Naive thymus-derived CD4-positive, alpha-beta T cell (primary cell): Measurements from ENCODE around the gene MED22. TPM values are rescaled to one million over a fixed set of nuclear protein-coding genes. Genes with fewer than 3 reads are reported as not detected.
A peak's percentile ranks its signal among the peaks of the same experiment; 100 is the strongest.

Source experiments
- ATAC-seq: fragments of 150-1000 bp; cut with Tn5 transposase; 2 replicates; pipeline ENCODE4 v1.10.0; 2021; ENCODE audit warnings: mild to moderate bottlenecking, moderate library complexity
- CTCF ChIA-PET: fragments of 350-600 bp; sonication (Branson Sonifier 250); formaldehyde crosslinking; loops from one replicate; lab custom pipeline; 2021; ENCODE audit warnings: antibody characterized with exemption; lab: Charles Lee
- POLR2A ChIA-PET: fragments of 350-600 bp; sonication (Branson Sonifier 250); formaldehyde crosslinking; loops from one replicate; lab custom pipeline; 2021; ENCODE audit warnings: antibody characterized with exemption, inconsistent platforms; lab: Charles Lee
- DNase-seq, 9 donors: peaks; one replicate each; pipeline versions ENCODE4 v3.0.0 to v3.0.0-alpha.2; 2020 to 2022; ENCODE audit warnings: mixed read lengths in 1 of 9
- H3K27ac ChIP-seq: one replicate; pipeline ENCODE4 v1.7.0; 2013; ENCODE audit warnings: mild to moderate bottlenecking, low read depth, low read length, moderate library complexity
- H3K27me3 ChIP-seq, 2 donors: one replicate each; pipeline ENCODE4 v1.7.0; 2013; ENCODE audit warnings: low read length in 2 of 2, mild to moderate bottlenecking in 2 of 2, moderate library complexity in 2 of 2; ENCODE audit not compliant: control insufficient read depth in 2 of 2, insufficient read depth in 2 of 2
- H3K36me3 ChIP-seq, 3 experiments: 1 replicate in 2 of 3; 2 replicates in 1 of 3; pipeline ENCODE4 v1.7.0; 2013; ENCODE audit warnings: low read length in 3 of 3, mild to moderate bottlenecking in 3 of 3, moderate library complexity in 1 of 3; ENCODE audit not compliant: insufficient read depth in 3 of 3, control insufficient read depth in 2 of 3
- H3K4me1 ChIP-seq, 2 donors: one replicate each; pipeline ENCODE4 v1.7.0; 2013; ENCODE audit warnings: low read length in 2 of 2, mild to moderate bottlenecking in 2 of 2, moderate library complexity in 1 of 2; ENCODE audit not compliant: control insufficient read depth in 2 of 2, insufficient read depth in 2 of 2
- H3K4me3 ChIP-seq: 2 replicates; pipeline ENCODE4 v1.7.0; 2013; ENCODE audit warnings: mild to moderate bottlenecking, low read length
- H3K9me3 ChIP-seq, 3 experiments: 1 replicate in 2 of 3; 2 replicates in 1 of 3; pipeline ENCODE4 v1.7.0; 2013; ENCODE audit warnings: low read length in 3 of 3; ENCODE audit not compliant: control insufficient read depth in 2 of 3
- H3K27ac Mint-ChIP-seq, 9 donors: one replicate each; pipeline ENCODE4 v1.8.0; 2020 to 2022; ENCODE audit warnings: mixed read lengths in 9 of 9, mild to moderate bottlenecking in 8 of 9, moderate library complexity in 5 of 9, inconsistent platforms in 2 of 9
- H3K27me3 Mint-ChIP-seq, 5 donors: one replicate each; pipeline ENCODE4 v1.8.0; 2021 to 2022; ENCODE audit warnings: mixed read lengths in 5 of 5, mild to moderate bottlenecking in 1 of 5
- H3K36me3 Mint-ChIP-seq, 5 donors: one replicate each; pipeline ENCODE4 v1.8.0; 2020 to 2022; ENCODE audit warnings: mixed read lengths in 5 of 5, mild to moderate bottlenecking in 3 of 5, inconsistent platforms in 1 of 5
- H3K4me1 Mint-ChIP-seq, 7 donors: one replicate each; pipeline ENCODE4 v1.8.0; 2020 to 2022; ENCODE audit warnings: mixed read lengths in 7 of 7, mild to moderate bottlenecking in 3 of 7, inconsistent platforms in 1 of 7
- H3K4me3 Mint-ChIP-seq, 10 donors: one replicate each; pipeline ENCODE4 v1.8.0; 2020 to 2022; ENCODE audit warnings: mild to moderate bottlenecking in 10 of 10, mixed read lengths in 10 of 10, moderate library complexity in 6 of 10, inconsistent platforms in 2 of 10
- H3K9me3 Mint-ChIP-seq, 11 donors: one replicate each; pipeline ENCODE4 v1.8.0; 2020 to 2022; ENCODE audit warnings: mixed read lengths in 11 of 11, mild to moderate bottlenecking in 4 of 11, inconsistent platforms in 1 of 11, moderate library complexity in 1 of 11
- intact Hi-C, 2 donors: fragments of 100-400 bp; cut with micrococcal nuclease; formaldehyde crosslinking; loops; one replicate each; pipeline ENCODE4 v1.15.1; 2023
- polyA plus RNA-seq, 2 donors: library from polyadenylated mRNA; unstranded; fragments of 300-500 nt; fragmentation: Illumina TruSeq; gene quantifications; one replicate each; pipeline ENCODE4 v1.2.3, GENCODE V29; 2021
- total RNA-seq, 6 experiments: library from RNA in 5 of 6; stranded (reverse) in 5 of 6; gene quantifications; 1 replicate in 5 of 6; 2 replicates in 1 of 6; pipeline ENCODE4 v1.2.3 and lab custom pipeline; 2021 to 2026

Gene MED22
- total and polyA plus RNA-seq, 7 experiments from 2014 or later: 13.5 to 44.6 (median 30.3) TPM

GRCh38 chr9:133384736-133385321 lies 36.9 kb upstream of the MED22 start:
- intact Hi-C loops: no loop called here
- no peaks in the 10 kb centered on the region for H3K4me1 Mint-ChIP-seq
- ChIA-PET POLR2A (interaction anchor here (1.0 kb wide), 1 partner anchor 33 kb away, joined by 3 read pairs; the partner anchor contains the start of gene REXO4), CTCF (no interaction called here)
- no peak overlapping the region for H3K4me3 Mint-ChIP-seq
- no peak for ATAC-seq
- no peaks in the 10 kb centered on the region for H3K4me1 ChIP-seq
- DNase-seq: no peak
- no peaks in the 10 kb centered on the region for H3K36me3 Mint-ChIP-seq
- no peak overlapping the region for H3K27ac Mint-ChIP-seq
- H3K9me3 ChIP-seq: no peaks in the 10 kb centered on the region
- peaks cover 0 to 5% (median 0%) of the 10 kb centered on the region in 5 donors for H3K27me3 Mint-ChIP-seq
- no peaks in the 10 kb centered on the region for H3K27me3 ChIP-seq
- H3K4me3 ChIP-seq: no peak overlapping the region
- H3K9me3 Mint-ChIP-seq: no peaks in the 10 kb centered on the region
- H3K36me3 ChIP-seq: no peaks in the 10 kb centered on the region
- no peak overlapping the region for H3K27ac ChIP-seq

- DNase-seq (no peak), ATAC-seq (no peak)
- H3K27me3 ChIP-seq: no peaks in the 10 kb centered on the region
Measured at GRCh38 chr9:133383438-133383837, 35.5 kb upstream of the MED22 start.

GRCh38 chr9:133382507-133383141 lies 34.7 kb upstream of the MED22 start:
- intact Hi-C loops: no loop called here
- no peak overlapping the region for H3K27ac ChIP-seq

More at GRCh38 chr9:133383438-133383837, 35.5 kb upstream of the MED22 start:
- Mint-ChIP-seq H3K27me3 (no peaks in the 10 kb centered on the region), H3K4me3 (no peak overlapping the region), H3K27ac (no peak overlapping the region), H3K36me3 (no peaks in the 10 kb centered on the region), H3K4me1 (no peaks in the 10 kb centered on the region), H3K9me3 (no peaks in the 10 kb centered on the region)
- Histone ChIP-seq H3K9me3 (no peaks in the 10 kb centered on the region), H3K27ac (no peak overlapping the region), H3K4me1 (no peaks in the 10 kb centered on the region), H3K36me3 (no peaks in the 10 kb centered on the region), H3K4me3 (no peak overlapping the region)
- ChIA-PET POLR2A (no interaction called here), CTCF (no interaction called here)
- intact Hi-C loops: no loop called here

GRCh38 chr9:133380734-133381133 lies 32.8 kb upstream of the MED22 start:
- H3K36me3 Mint-ChIP-seq: no peaks in the 10 kb centered on the region
- no peak overlapping the region for H3K27ac ChIP-seq
- no peaks in the 10 kb centered on the region for H3K9me3 ChIP-seq
- no peaks in the 10 kb centered on the region for H3K36me3 ChIP-seq
- no peak overlapping the region for H3K4me3 ChIP-seq
- POLR2A ChIA-PET: no interaction called here
- peaks cover 0 to 5% of the 10 kb centered on the region in 2 donors for H3K4me1 ChIP-seq
- peaks cover 0 to 4% (median 0%) of the 10 kb centered on the region in 5 donors for H3K27me3 Mint-ChIP-seq
- no peak overlapping the region for H3K4me3 Mint-ChIP-seq
- DNase-seq: no peak
- intact Hi-C loops: no loop called here
- ATAC-seq: no peak
- CTCF ChIA-PET: interaction anchor here (0.6 kb wide), 1 partner anchor 72 kb away, joined by 3 read pairs; no protein-coding TSS in a partner anchor
- H3K27ac Mint-ChIP-seq: no peak overlapping the region
- no peaks in the 10 kb centered on the region for H3K9me3 Mint-ChIP-seq
- H3K27me3 ChIP-seq: no peaks in the 10 kb centered on the region
- H3K4me1 Mint-ChIP-seq: peaks cover 0 to 7% (median 0%) of the 10 kb centered on the region in 7 donors

More at GRCh38 chr9:133382507-133383141, 34.7 kb upstream of the MED22 start:
- H3K36me3 ChIP-seq: no peaks in the 10 kb centered on the region
- H3K27me3 ChIP-seq: no peaks in the 10 kb centered on the region
- Mint-ChIP-seq H3K4me3 (no peak overlapping the region), H3K36me3 (no peaks in the 10 kb centered on the region), H3K9me3 (no peaks in the 10 kb centered on the region), H3K4me1 (no peaks in the 10 kb centered on the region), H3K27me3 (no peaks in the 10 kb centered on the region), H3K27ac (no peak overlapping the region)
- no peak for ATAC-seq
- ChIA-PET CTCF (no interaction called here), POLR2A (no interaction called here)
- no peak for DNase-seq
- H3K4me1 ChIP-seq: no peaks in the 10 kb centered on the region
- no peaks in the 10 kb centered on the region for H3K9me3 ChIP-seq
- no peak overlapping the region for H3K4me3 ChIP-seq

DNA sequence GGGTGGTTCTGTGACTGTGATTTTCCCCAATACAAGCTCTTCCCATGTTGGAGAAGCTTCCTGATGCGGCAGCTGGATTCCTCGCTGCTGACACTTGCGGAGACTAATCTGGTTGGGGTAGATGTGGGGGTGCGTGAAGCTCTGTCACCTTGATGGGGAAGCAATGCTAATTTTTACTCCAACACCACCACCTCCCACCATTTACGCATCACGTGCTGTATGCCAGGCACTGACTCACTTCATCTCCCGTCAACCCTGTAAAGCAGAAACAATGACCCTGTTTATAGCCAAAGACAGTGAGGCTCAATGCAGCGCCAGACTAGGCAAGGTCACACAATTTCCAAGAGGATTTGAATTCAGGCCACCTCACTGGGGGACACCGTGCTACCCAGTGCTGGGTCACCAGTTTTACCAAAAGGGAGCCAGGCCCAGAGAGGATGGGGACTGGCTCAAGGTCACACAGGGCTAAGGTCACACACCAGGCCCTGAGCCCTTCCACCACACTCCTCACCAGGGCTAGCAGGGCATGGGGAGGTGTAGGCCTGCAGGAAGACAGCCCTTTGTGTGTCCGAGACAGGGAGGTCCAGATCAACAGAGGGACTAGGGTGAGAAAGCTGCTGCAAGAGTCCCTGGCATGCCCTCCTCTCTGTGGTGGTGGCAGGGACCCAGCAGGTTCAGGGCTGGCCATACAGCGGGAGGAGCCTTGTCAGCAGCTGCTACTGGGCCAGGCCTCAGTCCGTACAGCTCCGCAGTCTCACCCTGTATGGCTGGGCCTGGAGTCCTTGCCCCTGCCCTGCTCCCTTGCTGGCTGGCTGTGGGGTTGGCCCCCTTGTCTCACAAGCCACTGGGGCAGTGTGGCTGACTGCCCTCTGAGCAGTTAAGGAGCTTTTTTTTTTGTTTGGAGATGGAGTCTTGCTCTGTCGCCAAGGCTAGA lies 31.5 kb upstream of the MED22 start:
- peaks cover 6 to 14% (median 8%) of the 10 kb centered on the region in 7 donors for H3K4me1 Mint-ChIP-seq
- Histone ChIP-seq H3K36me3 (no peaks in the 10 kb centered on the region), H3K4me1 (peaks cover 5 to 8% of the 10 kb centered on the region in 2 donors), H3K27ac (no peak overlapping the region), H3K27me3 (no peaks in the 10 kb centered on the region), H3K9me3 (no peaks in the 10 kb centered on the region), H3K4me3 (no peak overlapping the region)
- H3K36me3 Mint-ChIP-seq: peaks cover 0 to 7% (median 0%) of the 10 kb centered on the region in 5 donors
- no peak overlapping the region for H3K4me3 Mint-ChIP-seq
- ChIA-PET POLR2A (interaction anchor here (0.6 to 1.0 kb wide), 2 partner anchors 31 to 260 kb away, joined by 3 to 5 read pairs; partner anchors contain the start of genes MED22 and RPL7A), CTCF (no interaction called here)
- no peak overlapping the region for H3K27ac Mint-ChIP-seq
- intact Hi-C loops: loop anchor here in 1 of 2 donors (5.0 to 10.0 kb wide), 3 partner anchors 195 to 785 kb away; partner anchors contain the start of genes BRD3OS and RNU6ATAC
- DNase-seq: no peak
- ATAC-seq: no peak
- peaks cover 0 to 4% (median 0%) of the 10 kb centered on the region in 5 donors for H3K27me3 Mint-ChIP-seq
- no peaks in the 10 kb centered on the region for H3K9me3 Mint-ChIP-seq

- H3K9me3 Mint-ChIP-seq: no peaks in the 10 kb centered on the region
- Histone ChIP-seq H3K4me1 (peaks cover 8 to 13% of the 10 kb centered on the region in 2 donors), H3K27ac (no peak overlapping the region), H3K27me3 (no peaks in the 10 kb centered on the region), H3K36me3 (no peaks in the 10 kb centered on the region), H3K9me3 (no peaks in the 10 kb centered on the region), H3K4me3 (no peak overlapping the region)
- DNase-seq (no peak), ATAC-seq (no peak)
- H3K4me3 Mint-ChIP-seq: peak overlapping the region in 5 of 10 donors; percentile 12 to 49 (median 27)
- peaks cover 0 to 4% (median 0%) of the 10 kb centered on the region in 5 donors for H3K27me3 Mint-ChIP-seq
- CTCF ChIA-PET: interaction anchor here (0.6 kb wide), 1 partner anchor 336 kb away, joined by 3 read pairs; no protein-coding TSS in a partner anchor
- H3K27ac Mint-ChIP-seq: peak overlapping the region in 1 of 9 donors; percentile 77
- intact Hi-C loops: loop anchor here in 1 of 2 donors (5.0 to 10.0 kb wide), 3 partner anchors 194 to 786 kb away; partner anchors contain the start of genes BRD3OS and RNU6ATAC
- POLR2A ChIA-PET: interaction anchor here (0.7 to 1.0 kb wide), 2 partner anchors 30 to 81 kb away, joined by 3 read pairs; partner anchors contain the start of genes CACFD1, MED22 and RPL7A
- peaks cover 8 to 23% (median 13%) of the 10 kb centered on the region in 7 donors for H3K4me1 Mint-ChIP-seq
- H3K36me3 Mint-ChIP-seq: peaks cover 0 to 9% (median 0%) of the 10 kb centered on the region in 5 donors
Measured at GRCh38 chr9:133378408-133378962, 30.6 kb upstream of the MED22 start.
